GM21515 (cell line): ENCODE measurements around the gene RNF222.
"Not testable (repeated sequence)": the region's sequence is repeated elsewhere in the genome, so short reads cannot be mapped to it uniquely, and the experiment has no call there.

Experiments
- ATAC-seq: cut with Tn5 transposase; IDR thresholded peaks from one replicate; pipeline ENCODE4 v1.9.1; 2021; ENCODE audit not compliant: unreplicated experiment

RNF222 gene

GRCh38 chr17:8412089-8412488, 14.5 kb upstream of the RNF222 start:
- no peak for ATAC-seq

GRCh38 chr17:8410883-8411238, 13.2 kb upstream of the RNF222 start:
- no peak for ATAC-seq

- no peak for ATAC-seq
These were observed 12.6 kb upstream of the RNF222 start for GRCh38 chr17:8409966-8410882.

- ATAC-seq, result no peak
These were observed 10.7 kb upstream of the RNF222 start for GRCh38 chr17:8408371-8408770.

GRCh38 chr17:8406174-8406573, 8.5 kb upstream of the RNF222 start:
- no peak for ATAC-seq

- ATAC-seq, result no peak
These were observed 7.9 kb upstream of the RNF222 start for GRCh38 chr17:8405499-8406016.

GRCh38 chr17:8402921-8403536, 5.4 kb upstream of the RNF222 start:
- ATAC-seq, result no peak

- no peak for ATAC-seq
These were observed 3.5 kb upstream of the RNF222 start for GRCh38 chr17:8401107-8401506.

GRCh38 chr17:8398980-8399379, 1.4 kb upstream of the RNF222 start:
- no peak for ATAC-seq

- ATAC-seq, result not testable (repeated sequence)
These were observed 3.1 kb downstream of the RNF222 start for GRCh38 chr17:8394497-8394896.

- ATAC-seq, result no peak
These were observed 4.0 kb downstream of the RNF222 start for GRCh38 chr17:8393470-8394231.

GRCh38 chr17:8392674-8393469, 4.8 kb downstream of the RNF222 start:
- ATAC-seq, result no peak

GRCh38 chr17:8392274-8392673, 5.4 kb downstream of the RNF222 start:
- no peak for ATAC-seq

- ATAC-seq, result no peak
These were observed 5.9 kb downstream of the RNF222 start for GRCh38 chr17:8391711-8392110.

GRCh38 chr17:8387914-8388651, 9.5 kb downstream of the RNF222 start:
- ATAC-seq, result no peak

- ATAC-seq, result no peak
These were observed 10.8 kb downstream of the RNF222 start for GRCh38 chr17:8386841-8387240.

GRCh38 chr17:8384801-8385378, 12.7 kb downstream of the RNF222 start:
- no peak for ATAC-seq

- peak; percentile 81 for ATAC-seq
These were observed 14.3 kb downstream of the RNF222 start, which contains the start of gene RPL26 for GRCh38 chr17:8383143-8383822. Gene RPL26, minus strand, starts transcription at chr17:8383193. Its CDS starts 883 bp downstream, at chr17:8382310.

- no peak for ATAC-seq
These were observed 14.8 kb downstream of the RNF222 start for GRCh38 chr17:8382880-8383142.
